Chondrocyte (in vitro differentiated cells): ENCODE measurements around the gene SMURF2. TPM values are rescaled to one million over a fixed set of nuclear protein-coding genes. Genes with fewer than 3 reads are reported as not detected.

Experiments
- DNase-seq: peaks from one replicate; pipeline ENCODE4 v3.0.0; 2021; ENCODE audit warnings: mixed read lengths, low spot score
- H3K27ac Mint-ChIP-seq: one replicate; pipeline ENCODE4 v1.8.0; 2021; ENCODE audit warnings: mild to moderate bottlenecking, moderate library complexity, mixed read lengths; ENCODE audit not compliant: unreplicated experiment
- H3K27me3 Mint-ChIP-seq: 2 replicates; pipeline ENCODE4 v1.8.0; 2021; ENCODE audit warnings: low read depth, mixed read lengths
- H3K36me3 Mint-ChIP-seq: 2 replicates; pipeline ENCODE4 v1.8.0; 2021; ENCODE audit warnings: low read depth, mixed read lengths
- H3K4me1 Mint-ChIP-seq: 2 replicates; pipeline ENCODE4 v1.8.0; 2021; ENCODE audit warnings: low read depth, mild to moderate bottlenecking, mixed read lengths
- H3K4me3 Mint-ChIP-seq: one replicate; pipeline ENCODE4 v1.8.0; 2021; ENCODE audit warnings: mild to moderate bottlenecking, moderate library complexity, mixed read lengths; ENCODE audit not compliant: unreplicated experiment
- H3K9me3 Mint-ChIP-seq: 2 replicates; pipeline ENCODE4 v1.8.0; 2021; ENCODE audit warnings: low read depth, mixed read lengths
- total RNA-seq: library from RNA; stranded (reverse); gene quantifications from 3 replicates; pipeline ENCODE4 v1.2.1, GENCODE V29; 2021
- TF ChIP-seq, protein P1 (sequence below): fragments of 200-600 bp; sonication (generic); IDR thresholded peaks from 2 replicates; pipeline ENCODE4 v1.5.0; 2021; ENCODE audit warnings: antibody characterized with exemption, mild to moderate bottlenecking, moderate library complexity

SMURF2 gene
- total RNA-seq, 1 donor from 2014 or later: 36.2 TPM

DNA sequence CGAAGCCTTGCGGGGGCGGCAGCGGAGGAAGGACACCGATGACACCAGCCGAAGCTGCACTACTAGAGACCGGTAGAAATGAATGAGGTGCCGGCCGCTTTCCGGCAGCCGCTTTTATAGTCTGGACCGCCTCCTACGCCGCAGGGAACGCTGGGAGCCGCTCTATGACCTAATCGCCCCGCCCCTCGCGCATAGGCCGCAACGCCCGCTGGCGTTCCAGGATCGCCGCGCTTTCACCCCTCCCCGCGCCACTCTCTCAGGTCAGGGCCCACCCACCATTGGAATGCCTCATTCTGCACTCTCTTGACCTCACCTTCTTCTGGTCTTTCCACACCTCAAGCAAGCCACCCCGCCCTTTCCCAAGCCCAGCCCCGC is 155.9 kb downstream of the SMURF2 start, which contains the start of gene DDX5:
Gene DDX5, minus strand, starts transcription at position 89 of the 375 bp plus-strand sequence. CDS start 170 bp downstream, outside the sequence.
- H3K36me3 Mint-ChIP-seq: peaks cover 49% of the 10 kb centered on the region
- TF ChIP-seq, protein P1, sequence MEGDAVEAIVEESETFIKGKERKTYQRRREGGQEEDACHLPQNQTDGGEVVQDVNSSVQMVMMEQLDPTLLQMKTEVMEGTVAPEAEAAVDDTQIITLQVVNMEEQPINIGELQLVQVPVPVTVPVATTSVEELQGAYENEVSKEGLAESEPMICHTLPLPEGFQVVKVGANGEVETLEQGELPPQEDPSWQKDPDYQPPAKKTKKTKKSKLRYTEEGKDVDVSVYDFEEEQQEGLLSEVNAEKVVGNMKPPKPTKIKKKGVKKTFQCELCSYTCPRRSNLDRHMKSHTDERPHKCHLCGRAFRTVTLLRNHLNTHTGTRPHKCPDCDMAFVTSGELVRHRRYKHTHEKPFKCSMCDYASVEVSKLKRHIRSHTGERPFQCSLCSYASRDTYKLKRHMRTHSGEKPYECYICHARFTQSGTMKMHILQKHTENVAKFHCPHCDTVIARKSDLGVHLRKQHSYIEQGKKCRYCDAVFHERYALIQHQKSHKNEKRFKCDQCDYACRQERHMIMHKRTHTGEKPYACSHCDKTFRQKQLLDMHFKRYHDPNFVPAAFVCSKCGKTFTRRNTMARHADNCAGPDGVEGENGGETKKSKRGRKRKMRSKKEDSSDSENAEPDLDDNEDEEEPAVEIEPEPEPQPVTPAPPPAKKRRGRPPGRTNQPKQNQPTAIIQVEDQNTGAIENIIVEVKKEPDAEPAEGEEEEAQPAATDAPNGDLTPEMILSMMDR: no peak
- no peaks in the 10 kb centered on the region for H3K27me3 Mint-ChIP-seq
- H3K4me3 Mint-ChIP-seq: peak within 1 kb of the TSS; percentile 100
- peak within 1 kb of the TSS; percentile 100 for H3K27ac Mint-ChIP-seq
- H3K4me1 Mint-ChIP-seq: peaks cover 52% of the 10 kb centered on the region
- H3K9me3 Mint-ChIP-seq: no peaks in the 10 kb centered on the region
- DNase-seq: peak; percentile 97

DNA sequence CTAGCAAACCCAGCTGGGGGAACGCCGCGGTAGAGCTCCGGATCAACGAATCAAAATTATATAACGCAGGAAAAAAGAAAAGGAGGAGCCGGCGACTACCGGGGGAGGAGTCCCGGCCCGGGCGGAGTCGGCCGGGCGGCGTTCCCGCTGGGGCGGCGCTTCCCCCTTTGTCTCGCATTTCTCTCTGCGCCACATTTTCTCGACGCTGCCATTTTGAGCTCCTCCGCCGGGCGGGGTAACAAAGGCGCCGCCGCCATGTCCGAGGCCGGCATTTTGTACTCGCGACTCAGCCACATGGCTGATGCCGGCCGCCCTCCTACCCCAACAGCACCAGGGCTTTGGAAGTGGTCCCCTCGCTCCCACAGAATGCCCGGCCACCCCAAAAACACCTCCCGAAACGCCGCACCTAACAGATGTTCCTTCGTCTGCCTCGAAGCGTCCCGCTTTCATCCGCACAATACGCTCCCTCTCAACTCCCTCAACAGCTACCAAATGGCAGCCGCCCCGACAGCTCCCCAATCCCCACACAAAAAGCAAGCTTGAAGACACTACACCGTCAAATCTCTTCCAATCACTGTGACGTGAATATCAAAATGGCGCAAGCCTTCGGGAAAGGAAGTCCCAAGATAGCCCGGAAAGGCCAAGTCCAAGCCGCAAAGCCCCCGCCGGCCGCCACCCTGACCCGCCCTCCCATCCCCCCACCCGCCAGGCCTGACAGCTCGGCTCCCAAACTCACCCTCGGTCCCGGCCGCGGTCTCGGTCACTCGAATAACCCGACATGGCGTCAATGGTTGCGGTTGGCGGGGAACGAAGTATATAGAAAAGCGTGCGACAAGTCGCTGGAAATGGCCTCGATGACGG is 156.5 kb downstream of the SMURF2 start:
- Mint-ChIP-seq H3K27ac (peak overlapping the region; percentile 100), H3K4me1 (peaks cover 58% of the 10 kb centered on the region), H3K36me3 (peaks cover 50% of the 10 kb centered on the region), H3K4me3 (peak overlapping the region; percentile 100), H3K9me3 (no peaks in the 10 kb centered on the region), H3K27me3 (no peaks in the 10 kb centered on the region)
- peak; percentile 93 for DNase-seq
- TF ChIP-seq, protein P1: no peak

DNA sequence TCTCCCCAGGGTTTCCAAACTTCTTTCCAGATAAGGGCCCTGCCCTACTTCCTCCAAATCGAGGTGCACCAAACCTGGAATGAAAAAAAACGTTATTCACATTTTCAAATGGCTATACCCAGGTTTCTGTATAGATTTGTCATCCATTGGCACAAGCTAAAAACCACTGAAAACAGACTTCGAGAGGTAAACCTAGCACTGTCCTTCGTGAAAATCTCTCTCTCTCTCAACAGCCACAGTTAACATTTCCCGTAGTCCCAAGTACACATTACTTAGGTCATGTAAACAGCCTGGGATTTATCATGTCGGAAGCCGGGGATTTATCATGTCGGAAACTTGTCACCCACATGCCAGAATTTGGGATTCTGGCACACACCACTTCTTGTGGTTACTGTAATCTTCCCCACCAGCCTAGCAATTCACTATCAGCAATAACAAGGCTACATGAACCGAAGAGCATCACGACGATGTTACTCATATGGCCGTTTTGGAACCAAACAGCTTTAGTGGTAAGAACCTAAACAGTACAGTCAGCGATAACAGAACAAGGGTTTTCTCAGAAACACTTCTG is 157.3 kb downstream of the SMURF2 start:
- TF ChIP-seq, protein P1: no peak
- peaks cover 65% of the 10 kb centered on the region for H3K4me1 Mint-ChIP-seq

DNA sequence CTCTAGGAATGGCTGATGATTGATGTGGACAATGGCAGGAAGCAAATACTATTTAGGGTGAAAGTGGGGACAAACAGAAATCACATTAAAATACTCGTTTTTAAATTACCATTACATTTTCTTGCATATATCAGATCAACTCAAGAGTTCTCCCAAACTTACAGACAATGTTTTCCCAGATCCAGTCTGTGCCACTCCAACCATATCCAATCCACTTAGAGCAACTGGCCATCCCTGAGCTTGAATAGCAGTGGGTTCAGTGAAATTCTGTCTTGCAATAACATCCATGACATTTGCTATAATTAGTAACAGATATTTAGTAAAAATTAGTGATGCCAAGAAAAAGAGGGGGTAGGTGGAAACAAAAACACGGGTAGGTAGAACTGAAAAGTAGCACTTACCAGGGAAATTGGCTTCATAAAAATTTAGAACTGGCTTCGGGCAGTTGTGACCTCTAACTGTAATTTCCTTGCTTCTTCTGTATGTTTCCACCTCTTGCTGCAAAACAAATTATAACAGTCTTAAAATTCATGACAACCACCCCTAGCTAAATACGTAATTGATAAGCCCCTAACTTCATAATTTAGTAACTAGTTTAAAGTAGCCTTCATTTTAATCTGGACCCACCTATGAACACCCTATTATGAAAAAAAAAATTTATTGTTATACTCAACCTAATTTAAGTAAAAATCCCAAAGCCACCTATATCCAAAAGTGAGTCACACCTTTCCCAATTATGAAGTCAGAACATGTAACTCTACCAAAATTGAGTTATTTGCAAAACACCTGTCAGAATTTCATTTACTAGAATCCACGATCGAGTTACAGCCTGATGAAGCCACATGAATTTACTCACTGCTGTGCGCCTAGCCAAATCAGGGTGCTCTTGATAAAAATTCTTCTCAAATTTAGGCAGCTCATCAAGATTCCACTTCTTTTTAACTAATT is 158.0 kb downstream of the SMURF2 start:
- Mint-ChIP-seq H3K27ac (peak overlapping the region; percentile 100), H3K27me3 (no peaks in the 10 kb centered on the region), H3K9me3 (no peaks in the 10 kb centered on the region), H3K4me3 (peak overlapping the region; percentile 100), H3K4me1 (peaks cover 71% of the 10 kb centered on the region), H3K36me3 (peaks cover 60% of the 10 kb centered on the region)
- no peak for DNase-seq
- TF ChIP-seq, protein P1: no peak

More for the DNA sequence above, 157.3 kb downstream of the SMURF2 start:
- H3K9me3 Mint-ChIP-seq: no peaks in the 10 kb centered on the region
- H3K36me3 Mint-ChIP-seq: peaks cover 55% of the 10 kb centered on the region
- H3K27me3 Mint-ChIP-seq: no peaks in the 10 kb centered on the region
- peak overlapping the region; percentile 100 for H3K27ac Mint-ChIP-seq
- DNase-seq: no peak
- peak overlapping the region; percentile 100 for H3K4me3 Mint-ChIP-seq
